Islet of Langerhans (tissue), 1 donor: Measurements from ENCODE around the gene GPC6.

ENCODE experiments used
- FAIRE-seq: peaks from one replicate; lab custom pipeline; 2011; peaks lifted over from hg19 to GRCh38; lab: Jason Lieb, UNC

The GPC6 gene

DNA sequence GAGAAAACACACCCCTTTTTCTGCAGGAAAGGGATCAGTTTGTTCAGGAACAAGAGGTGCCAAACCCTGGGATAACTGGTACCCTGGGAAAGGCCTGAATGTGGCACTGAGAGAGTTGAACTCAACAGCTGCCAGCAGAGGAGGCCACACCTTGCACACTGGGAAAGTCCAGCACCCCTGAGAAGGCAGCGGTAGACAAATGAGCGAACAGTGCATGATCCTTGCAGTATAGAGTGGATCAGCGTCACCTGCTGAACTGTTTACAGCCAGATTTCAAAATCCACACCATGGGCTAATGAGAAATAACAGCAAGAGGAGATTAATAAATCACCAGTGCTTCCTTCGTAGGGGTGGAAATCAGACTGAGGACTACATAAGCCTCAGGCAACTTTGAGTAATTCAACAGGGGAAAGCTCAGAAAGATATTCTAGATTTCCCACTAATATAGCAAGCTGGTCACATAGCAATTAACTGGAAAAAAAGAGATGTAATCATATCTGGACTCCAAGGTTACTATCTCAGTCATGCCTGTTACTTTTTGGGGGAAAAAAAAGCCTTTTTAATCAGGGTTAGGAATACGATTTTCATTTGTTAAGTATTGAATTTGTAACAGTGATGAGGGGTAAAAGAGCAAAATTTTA is 1200.8 kb downstream of the GPC6 start:
- no peak for FAIRE-seq

DNA sequence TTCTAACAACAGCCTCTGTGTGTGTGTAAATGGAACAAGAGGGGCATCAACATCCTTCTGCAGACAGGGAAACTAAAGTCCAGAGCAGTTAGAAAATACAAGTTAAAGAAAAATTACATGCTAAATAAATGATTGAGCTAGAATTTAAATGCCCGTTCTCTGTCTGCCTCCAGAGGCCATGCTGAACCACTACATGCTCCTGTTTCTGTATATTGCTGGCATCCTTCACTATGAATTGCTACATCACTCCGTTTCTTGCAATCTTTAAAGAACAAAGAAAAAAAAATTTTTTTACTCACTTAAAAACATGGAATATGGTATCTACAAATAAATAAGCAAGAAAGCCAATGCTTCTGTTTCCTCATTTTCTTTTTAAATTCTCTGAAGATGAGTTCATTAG is 1205.0 kb downstream of the GPC6 start:
- FAIRE-seq, result no peak

DNA sequence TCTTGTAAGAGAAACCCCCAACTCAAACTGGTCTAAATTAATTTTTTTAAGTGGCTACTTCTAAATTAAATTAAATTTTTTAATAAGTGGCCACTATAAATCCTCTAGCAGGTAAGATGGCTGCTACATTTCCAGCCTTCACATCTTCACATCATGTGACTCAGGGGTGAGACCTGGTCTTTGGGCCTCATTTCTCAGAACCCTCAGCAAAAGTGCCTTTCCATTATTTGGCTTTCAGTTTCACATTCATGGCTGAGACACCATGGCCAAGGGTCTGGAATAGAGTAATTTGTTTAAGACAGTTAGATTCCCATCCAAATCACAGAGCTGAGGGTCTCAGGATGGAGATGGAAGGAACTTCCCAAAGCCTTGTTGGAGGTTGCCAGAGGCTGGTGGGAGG is 1205.4 kb downstream of the GPC6 start:
- FAIRE-seq, result no peak

DNA sequence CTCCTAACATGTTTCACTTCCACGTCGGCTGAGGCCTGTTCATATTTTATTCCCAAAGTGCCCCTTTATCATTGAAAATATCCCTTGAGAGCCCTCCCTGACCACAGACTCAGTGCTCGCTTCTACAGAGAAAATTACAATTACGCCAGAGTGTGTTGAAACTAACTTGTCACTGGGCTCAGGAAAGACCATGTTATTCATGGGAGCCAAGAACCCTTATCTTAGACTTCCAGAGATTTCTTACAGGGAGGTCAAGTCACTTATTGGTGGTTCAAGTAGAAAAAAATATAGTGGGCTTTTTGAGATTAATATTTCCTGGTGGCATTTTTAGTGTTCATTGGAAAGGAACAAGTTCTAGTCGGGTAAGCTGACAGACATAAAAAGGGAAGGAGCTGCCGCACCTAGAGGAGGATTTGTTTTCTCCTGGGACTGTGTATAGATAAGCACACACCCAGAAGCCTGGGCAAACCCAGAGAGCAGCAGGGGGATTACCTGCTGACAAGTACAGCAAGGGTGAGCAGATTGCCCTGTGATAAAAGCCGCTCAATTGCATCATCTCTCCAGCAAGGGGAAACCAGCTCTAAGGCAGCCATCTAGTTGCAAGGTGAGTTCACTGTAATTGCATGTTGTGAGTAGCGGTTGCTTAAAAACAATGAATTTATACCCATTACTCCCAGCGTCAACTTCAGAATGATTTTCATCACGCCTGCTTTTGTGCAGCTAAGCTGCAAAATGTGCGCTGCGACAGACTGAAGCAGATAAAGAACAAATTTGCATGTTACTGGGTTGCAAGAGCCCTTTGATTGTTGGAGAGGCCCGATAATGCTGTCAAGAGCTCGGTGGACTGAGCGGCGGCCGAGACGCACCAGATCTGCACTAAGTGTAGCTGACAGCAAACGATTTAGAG is 1206.7 kb downstream of the GPC6 start:
- no peak for FAIRE-seq

DNA sequence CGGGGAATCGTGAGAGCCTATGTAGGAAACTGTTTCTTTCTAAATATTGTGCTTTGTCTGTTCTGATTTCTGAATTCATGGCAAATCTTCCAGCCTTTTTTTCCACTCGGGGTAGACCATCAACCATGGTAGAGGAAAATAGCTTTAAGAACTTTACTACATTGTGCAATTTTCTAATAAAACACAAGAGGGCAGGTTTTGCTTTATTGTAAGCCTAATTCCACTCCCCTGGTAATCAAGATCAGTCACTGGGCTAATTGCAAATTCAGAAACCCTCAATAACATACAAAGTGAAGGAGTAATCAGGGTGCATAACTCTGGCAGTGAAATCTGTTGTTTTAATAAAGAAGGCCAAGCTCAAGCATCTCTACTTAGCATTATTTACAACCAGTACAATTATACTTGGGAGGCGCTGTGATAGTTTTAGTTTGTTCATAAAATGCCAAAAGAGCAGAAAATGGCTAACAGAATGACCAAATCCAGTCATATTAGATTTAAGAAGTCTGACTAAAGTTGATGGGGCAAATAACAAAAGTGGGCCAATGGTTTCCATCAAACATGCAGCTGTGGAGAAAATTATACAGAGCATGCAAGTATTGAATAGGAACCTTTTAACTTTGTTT is 1209.1 kb downstream of the GPC6 start:
- FAIRE-seq, result peak; percentile 99

DNA sequence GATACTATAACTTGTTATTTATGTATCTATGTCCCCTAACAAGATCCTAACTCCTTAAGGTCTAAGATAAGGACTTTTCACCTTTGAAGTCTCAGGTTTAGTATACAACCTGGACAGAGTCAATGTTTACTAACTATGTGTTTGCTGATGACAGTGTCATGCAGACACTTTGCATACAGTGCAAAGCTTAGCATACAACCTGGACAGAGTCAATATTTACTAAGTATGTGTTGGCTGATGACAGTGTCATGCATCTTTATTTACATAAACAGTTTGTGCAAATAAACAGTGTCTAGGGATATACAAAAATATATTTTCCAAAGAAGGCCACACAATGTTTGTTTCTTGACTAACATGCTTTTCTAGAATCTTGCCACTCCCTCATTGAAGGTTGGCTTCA is 1218.2 kb downstream of the GPC6 start:
- no peak for FAIRE-seq

DNA sequence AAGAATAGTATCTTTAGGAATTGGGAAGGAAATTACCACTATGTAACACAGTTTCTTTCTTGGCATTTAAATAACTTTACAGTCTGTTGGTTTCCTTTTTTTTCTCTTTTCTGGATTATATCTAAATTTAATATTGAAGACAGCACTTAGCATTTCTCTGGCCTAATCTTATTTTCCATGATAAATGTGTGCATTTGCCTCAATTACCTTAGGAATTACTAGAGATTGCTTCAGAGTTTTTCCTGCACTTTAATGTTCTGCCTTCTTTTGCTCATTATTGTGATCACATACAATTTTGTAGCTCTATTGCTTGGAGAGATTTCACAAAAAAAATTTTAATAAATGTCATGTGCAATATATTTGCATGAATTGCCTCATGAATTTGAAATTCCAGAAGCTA is 1227.7 kb downstream of the GPC6 start:
- no peak for FAIRE-seq

DNA sequence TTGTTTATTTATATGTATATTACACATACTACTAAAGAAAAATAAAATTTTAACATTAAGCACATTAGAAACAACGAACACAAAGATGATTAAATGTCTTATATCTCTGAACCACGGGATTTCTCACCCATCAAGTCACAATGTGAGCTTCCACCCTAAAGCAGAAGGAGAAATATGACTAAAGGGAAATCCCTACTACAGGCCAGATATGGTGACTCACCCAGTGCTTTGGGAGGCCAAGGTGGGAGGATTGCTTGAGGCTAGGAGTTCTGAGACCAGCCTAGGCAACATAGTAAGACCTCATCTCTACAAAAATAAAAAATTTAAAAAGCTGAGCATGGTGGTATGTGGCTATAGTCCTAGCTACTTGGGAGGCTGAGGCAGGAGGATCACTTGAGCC is 1228.3 kb downstream of the GPC6 start:
- FAIRE-seq, result no peak

DNA sequence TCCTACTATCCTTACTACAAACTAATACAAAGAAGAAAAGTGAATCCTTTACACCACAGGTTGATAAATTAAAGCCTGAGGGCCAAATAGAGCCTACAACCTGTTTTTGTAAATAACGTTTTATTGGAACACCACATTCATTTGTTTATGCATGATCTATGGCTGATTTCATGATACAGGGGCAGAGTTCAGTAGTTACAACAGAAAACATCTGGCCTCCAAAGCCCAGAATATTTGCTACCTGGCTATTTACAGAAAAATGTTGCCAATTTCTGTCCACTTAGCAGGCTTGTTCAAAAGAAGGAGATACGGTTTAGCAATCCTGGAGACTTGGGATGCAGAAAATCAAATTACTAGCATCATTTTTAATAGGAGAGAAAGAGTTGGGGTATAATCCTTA is 1228.8 kb downstream of the GPC6 start:
- no peak for FAIRE-seq
